ENCODE data around the gene CD44. TPM values are rescaled to one million over a fixed set of nuclear protein-coding genes. Genes with fewer than 3 reads are reported as not detected.

Gene CD44
- total RNA-seq, 4 donors from 2014 or later: 19.5 to 32.5 (median 29.2) TPM

DNA sequence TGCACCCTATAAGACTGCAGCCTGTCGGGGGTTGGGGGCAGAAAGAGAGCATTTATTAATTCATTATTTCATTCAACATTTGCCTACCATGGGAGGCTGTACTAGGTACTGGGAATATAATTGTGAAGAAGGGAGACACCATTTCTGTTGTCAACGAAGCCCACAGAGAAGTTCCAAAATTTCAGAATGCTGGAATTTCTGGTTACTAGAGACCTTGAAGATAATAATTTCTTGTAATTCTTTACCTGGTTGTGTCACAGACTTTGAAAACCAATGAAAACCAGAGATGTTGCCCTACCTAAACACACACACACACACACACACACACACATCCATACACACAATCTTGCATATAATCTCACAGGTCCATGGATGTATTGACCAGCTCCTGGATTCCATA lies 30.1 kb downstream of the CD44 start:
- peaks cover 0 to 47% of the 10 kb centered on the region in 2 donors for H3K4me1 ChIP-seq
- no peaks in the 10 kb centered on the region for H3K9me3 ChIP-seq
- H3K27me3 ChIP-seq: no peaks in the 10 kb centered on the region
- H3K4me3 ChIP-seq: no peak overlapping the region
- TF ChIP-seq, protein P1, sequence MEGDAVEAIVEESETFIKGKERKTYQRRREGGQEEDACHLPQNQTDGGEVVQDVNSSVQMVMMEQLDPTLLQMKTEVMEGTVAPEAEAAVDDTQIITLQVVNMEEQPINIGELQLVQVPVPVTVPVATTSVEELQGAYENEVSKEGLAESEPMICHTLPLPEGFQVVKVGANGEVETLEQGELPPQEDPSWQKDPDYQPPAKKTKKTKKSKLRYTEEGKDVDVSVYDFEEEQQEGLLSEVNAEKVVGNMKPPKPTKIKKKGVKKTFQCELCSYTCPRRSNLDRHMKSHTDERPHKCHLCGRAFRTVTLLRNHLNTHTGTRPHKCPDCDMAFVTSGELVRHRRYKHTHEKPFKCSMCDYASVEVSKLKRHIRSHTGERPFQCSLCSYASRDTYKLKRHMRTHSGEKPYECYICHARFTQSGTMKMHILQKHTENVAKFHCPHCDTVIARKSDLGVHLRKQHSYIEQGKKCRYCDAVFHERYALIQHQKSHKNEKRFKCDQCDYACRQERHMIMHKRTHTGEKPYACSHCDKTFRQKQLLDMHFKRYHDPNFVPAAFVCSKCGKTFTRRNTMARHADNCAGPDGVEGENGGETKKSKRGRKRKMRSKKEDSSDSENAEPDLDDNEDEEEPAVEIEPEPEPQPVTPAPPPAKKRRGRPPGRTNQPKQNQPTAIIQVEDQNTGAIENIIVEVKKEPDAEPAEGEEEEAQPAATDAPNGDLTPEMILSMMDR (IDR thresholded peaks at IDR 0.05 in 4 of 5, conservative IDR thresholded peaks at IDR 0.05 in 1 of 5): no peak
- intact Hi-C loops (cut with DNase I; ENCODE audit: low total_unique reads): no loop called here
- no peaks in the 10 kb centered on the region for H3K36me3 ChIP-seq
- in situ Hi-C loops (cut with MboI; ENCODE audit: low sequenced_read_pairs in 4 of 4): no loop called here
- no peak for DNase-seq
- peak overlapping the region in 1 of 4 donors; percentile 49 for H3K27ac ChIP-seq
- ATAC-seq: no peak

DNA sequence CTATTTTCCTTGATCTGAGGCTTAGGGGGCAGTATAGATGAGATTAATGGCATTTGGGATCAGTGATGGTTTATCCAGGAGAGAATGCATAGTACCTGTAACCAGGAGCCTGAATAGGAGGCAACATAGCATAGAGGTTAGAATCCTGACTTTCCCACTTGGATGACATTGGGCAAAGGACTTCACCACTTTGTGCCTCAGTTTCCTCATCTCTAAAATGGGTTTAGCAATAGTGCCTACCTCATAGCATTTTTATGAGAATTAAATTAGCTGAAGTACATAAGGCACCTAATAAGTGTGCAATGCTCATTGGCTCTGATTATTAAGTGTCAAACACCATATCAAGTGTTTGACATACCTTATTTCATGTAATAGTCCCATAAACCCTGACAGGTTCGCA lies 30.8 kb downstream of the CD44 start:
- H3K36me3 ChIP-seq: no peaks in the 10 kb centered on the region
- intact Hi-C loops (cut with DNase I; ENCODE audit: low total_unique reads) (no loop called here), in situ Hi-C loops (cut with MboI; ENCODE audit: low sequenced_read_pairs in 4 of 4) (no loop called here)
- DNase-seq: no peak
- H3K4me1 ChIP-seq: peaks cover 0 to 47% of the 10 kb centered on the region in 2 donors
- H3K9me3 ChIP-seq: no peaks in the 10 kb centered on the region
- H3K27me3 ChIP-seq: no peaks in the 10 kb centered on the region
- peak overlapping the region; percentile 11 to 67 (median 58) for H3K27ac ChIP-seq
- no peak for ATAC-seq
- H3K4me3 ChIP-seq: no peak overlapping the region
- TF ChIP-seq, protein P1 (IDR thresholded peaks at IDR 0.05 in 4 of 5, conservative IDR thresholded peaks at IDR 0.05 in 1 of 5): no peak
- TF ChIP-seq POLR2A (IDR thresholded peaks at IDR 0.05): no peak

DNA sequence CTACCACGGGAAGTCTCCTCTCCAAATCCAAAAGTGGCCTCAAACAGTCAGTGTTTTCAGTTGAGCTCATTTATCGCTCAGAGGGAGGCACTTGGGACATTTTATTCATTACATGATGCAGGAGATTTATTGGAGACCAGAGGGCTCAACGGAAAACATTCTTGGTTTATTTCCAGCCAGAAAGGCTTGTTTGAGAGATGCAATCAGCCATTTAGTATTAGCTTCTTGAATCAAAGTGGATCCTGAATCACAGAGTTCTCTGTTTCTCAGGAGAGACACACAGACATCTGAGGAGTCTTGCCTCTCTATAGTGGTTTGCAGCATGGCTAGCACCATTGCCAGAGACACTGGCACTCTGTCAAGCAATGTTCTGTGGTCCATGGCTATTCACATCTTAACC lies 31.5 kb downstream of the CD44 start:
- no peak for TF ChIP-seq POLR2A (IDR thresholded peaks at IDR 0.05)
- TF ChIP-seq, protein P1 (IDR thresholded peaks at IDR 0.05 in 4 of 5, conservative IDR thresholded peaks at IDR 0.05 in 1 of 5): no peak
- no peaks in the 10 kb centered on the region for H3K9me3 ChIP-seq
- no peaks in the 10 kb centered on the region for H3K36me3 ChIP-seq
- no peak for DNase-seq
- intact Hi-C loops (cut with DNase I; ENCODE audit: low total_unique reads) (no loop called here), in situ Hi-C loops (cut with MboI; ENCODE audit: low sequenced_read_pairs in 4 of 4) (no loop called here)
- H3K4me1 ChIP-seq: peaks cover 0 to 43% of the 10 kb centered on the region in 2 donors
- peak; percentile 29 to 31 for ATAC-seq
- no peaks in the 10 kb centered on the region for H3K27me3 ChIP-seq
- H3K4me3 ChIP-seq: no peak overlapping the region
- H3K27ac ChIP-seq: peak overlapping the region; percentile 11 to 67 (median 58)

DNA sequence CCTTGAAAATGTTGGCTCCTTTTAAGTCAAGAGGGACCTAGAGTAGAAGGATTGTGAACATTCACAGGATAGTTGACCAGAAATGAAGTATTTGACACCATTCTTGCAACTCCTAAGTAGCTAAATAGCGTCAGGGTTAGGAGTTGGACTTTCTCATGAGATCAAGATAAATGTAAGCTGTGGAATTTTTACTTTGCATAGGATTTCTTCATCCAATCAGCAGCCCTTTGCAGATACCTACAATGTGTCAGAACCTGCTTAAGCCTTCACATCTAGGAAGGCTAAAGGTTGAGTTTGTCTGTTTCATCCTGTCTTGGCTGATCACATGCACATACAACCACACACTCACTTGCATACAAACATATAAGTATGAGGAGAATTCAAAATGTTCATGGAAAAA lies 32.3 kb downstream of the CD44 start:
- DNase-seq (no peak), ATAC-seq (no peak)
- Histone ChIP-seq H3K4me1 (peaks cover 0 to 41% of the 10 kb centered on the region in 2 donors), H3K36me3 (no peaks in the 10 kb centered on the region), H3K27me3 (no peaks in the 10 kb centered on the region), H3K9me3 (no peaks in the 10 kb centered on the region), H3K27ac (peak overlapping the region in 1 of 4 donors; percentile 67), H3K4me3 (no peak overlapping the region)
- intact Hi-C loops (cut with DNase I; ENCODE audit: low total_unique reads): no loop called here
- TF ChIP-seq POLR2A (IDR thresholded peaks at IDR 0.05): no peak
- TF ChIP-seq, protein P1 (IDR thresholded peaks at IDR 0.05 in 4 of 5, conservative IDR thresholded peaks at IDR 0.05 in 1 of 5): no peak
- in situ Hi-C loops (cut with MboI; ENCODE audit: low sequenced_read_pairs in 4 of 4): no loop called here

DNA sequence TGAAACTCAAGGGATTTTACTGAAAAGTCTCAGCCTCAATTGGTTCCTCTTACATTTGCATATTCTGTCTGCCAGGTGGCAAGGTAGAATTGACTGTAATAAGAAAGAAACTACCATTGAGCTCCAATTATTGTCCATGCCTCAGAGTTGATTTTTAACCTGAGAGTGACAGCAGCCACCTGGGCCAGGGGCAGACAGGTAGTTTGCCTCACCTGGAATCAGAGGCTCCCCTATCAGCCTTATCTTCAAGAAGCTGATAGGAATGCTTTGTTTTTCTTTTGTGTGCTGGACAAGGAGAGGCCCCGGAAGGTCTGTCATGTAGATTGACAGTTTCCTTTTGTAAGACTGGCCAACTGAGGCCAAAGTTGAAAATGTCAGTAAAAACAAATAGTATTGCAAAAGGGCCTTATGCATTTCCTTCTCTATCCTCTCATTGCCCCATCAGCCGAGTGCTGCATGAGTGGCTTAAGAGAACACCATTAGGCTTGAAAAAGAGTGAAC lies 34.1 kb downstream of the CD44 start:
- H3K27me3 ChIP-seq: no peaks in the 10 kb centered on the region
- H3K4me3 ChIP-seq: no peak overlapping the region
- in situ Hi-C loops (cut with MboI; ENCODE audit: low sequenced_read_pairs in 4 of 4): no loop called here
- DNase-seq (peak in 1 of 2 donors; percentile 28), ATAC-seq (peak in 1 of 2 donors; percentile 62)
- TF ChIP-seq POLR2A (IDR thresholded peaks at IDR 0.05): no peak
- TF ChIP-seq, protein P1 (IDR thresholded peaks at IDR 0.05 in 4 of 5, conservative IDR thresholded peaks at IDR 0.05 in 1 of 5): no peak
- peaks cover 0 to 25% of the 10 kb centered on the region in 2 donors for H3K4me1 ChIP-seq
- H3K9me3 ChIP-seq: no peaks in the 10 kb centered on the region
- peak overlapping the region in 1 of 4 donors; percentile 55 for H3K27ac ChIP-seq
- intact Hi-C loops (cut with DNase I; ENCODE audit: low total_unique reads): no loop called here
- peaks cover 0 to 11% of the 10 kb centered on the region in 2 donors for H3K36me3 ChIP-seq

Measured in gastrocnemius medialis (tissue), 4 donors.